Endothelial cell of umbilical vein (primary cell): ENCODE data around the gene ITIH5. TPM values are rescaled to one million over a fixed set of nuclear protein-coding genes. Genes with fewer than 3 reads are reported as not detected.

Experiments
- BruUV-seq: library from RNA; stranded (reverse); fragments of 400-500 nt; replicated peaks from 2 replicates; lab custom pipeline; 2021; lab: Mats Ljungman, UMichigan
- CTCF ChIA-PET: fragments of 300-600, 350-600 bp; sonication (Branson Sonifier 250); formaldehyde crosslinking; loops from one replicate; lab custom pipeline; 2021; ENCODE audit warnings: antibody characterized with exemption, inconsistent platforms; lab: Charles Lee
- POLR2A ChIA-PET: fragments of 300-600, 350-600 bp; sonication (Branson Sonifier 250); formaldehyde crosslinking; loops from one replicate; lab custom pipeline; 2021; ENCODE audit warnings: antibody characterized with exemption, inconsistent platforms; lab: Charles Lee
- DNase-seq: peaks from one replicate; pipeline ENCODE4 v3.0.0-alpha.2; 2011; ENCODE audit warnings: low read depth, low spot score
- FAIRE-seq: peaks from 2 replicates; lab custom pipeline; 2011; peaks lifted over from hg19 to GRCh38; lab: Jason Lieb, UNC
- H2AFZ ChIP-seq: 2 replicates; pipeline ENCODE4 v1.6.0; 2012; ENCODE audit warnings: low read depth, low read length, control low read depth, inconsistent platforms
- H3K27ac ChIP-seq: 2 replicates; pipeline ENCODE4 v1.5.1; 2011; ENCODE audit warnings: low read depth, mild to moderate bottlenecking, control low read depth, low read length, moderate library complexity; ENCODE audit not compliant: insufficient read depth
- H3K27me3 ChIP-seq, 2 experiments: 2 replicates each; pipeline versions ENCODE4 v1.6.0 to v1.6.1; 2011; ENCODE audit warnings: low read length in 2 of 2, mixed read lengths in 1 of 2; ENCODE audit not compliant: control insufficient read depth in 2 of 2, insufficient read depth in 2 of 2
- H3K36me3 ChIP-seq, 2 experiments: 2 replicates in 1 of 2; 3 replicates in 1 of 2; pipeline ENCODE4 v1.5.1; 2011; ENCODE audit warnings: low read length in 2 of 2, mild to moderate bottlenecking in 1 of 2, moderate library complexity in 1 of 2; ENCODE audit not compliant: control insufficient read depth in 2 of 2, insufficient read depth in 2 of 2; ENCODE audit errors: extremely low read depth in 1 of 2
- H3K4me1 ChIP-seq: 3 replicates; pipeline ENCODE4 v1.5.1; 2011; ENCODE audit warnings: mild to moderate bottlenecking, low read length; ENCODE audit not compliant: control insufficient read depth, insufficient read depth; ENCODE audit errors: extremely low read depth
- H3K4me2 ChIP-seq: 2 replicates; pipeline ENCODE4 v1.6.1; 2011; ENCODE audit warnings: low read length, control low read depth, mixed read lengths; ENCODE audit not compliant: insufficient read depth
- H3K4me3 ChIP-seq, 3 experiments: fragments of 200-600 bp in 1 of 3; sonication (generic), shearing (Covaris generic) in 1 of 3; replicated peaks in 1 of 3; 2 replicates each; pipeline ENCODE4 v1.5.1; 2011 to 2016; ENCODE audit warnings: control low read depth in 3 of 3, low read length in 3 of 3, mild to moderate bottlenecking in 2 of 3, inconsistent platforms in 1 of 3, low read depth in 1 of 3, moderate library complexity in 1 of 3; ENCODE audit not compliant: insufficient read depth in 1 of 3
- H3K79me2 ChIP-seq: 2 replicates; pipeline ENCODE4 v1.6.0; 2012; ENCODE audit warnings: low read length, inconsistent platforms; ENCODE audit not compliant: control insufficient read depth, insufficient read depth
- H3K9ac ChIP-seq: replicated peaks from 2 replicates; pipeline ENCODE3; 2011; ENCODE audit warnings: low read length, control low read depth; ENCODE audit not compliant: insufficient read depth; ENCODE audit errors: extremely low read depth
- H3K9me1 ChIP-seq: replicated peaks from 3 replicates; pipeline ENCODE4 v1.6.0; 2011; ENCODE audit warnings: mild to moderate bottlenecking, low read length; ENCODE audit not compliant: control insufficient read depth, insufficient read depth; ENCODE audit errors: extremely low read depth
- H3K9me3 ChIP-seq: replicated peaks from 2 replicates; pipeline ENCODE4 v1.5.1; 2012; ENCODE audit warnings: low read length, inconsistent platforms; ENCODE audit not compliant: control insufficient read depth, insufficient read depth
- H4K20me1 ChIP-seq: replicated peaks from 2 replicates; pipeline ENCODE3; 2011; ENCODE audit warnings: mild to moderate bottlenecking, low read length; ENCODE audit not compliant: control insufficient read depth, insufficient read depth; ENCODE audit errors: extremely low read depth
- CTCF ChIP-seq, 2 donors: IDR thresholded peaks; 1 replicate in 1 of 2; 2 replicates in 1 of 2; pipeline ENCODE4 v1.5.1; 2011; ENCODE audit warnings: low read length in 2 of 2, mild to moderate bottlenecking in 2 of 2, moderate library complexity in 2 of 2, control low read depth in 1 of 2, inconsistent platforms in 1 of 2, low read depth in 1 of 2; ENCODE audit not compliant: insufficient read depth in 1 of 2; ENCODE audit errors: extremely low read depth in 1 of 2
- EZH2 ChIP-seq: IDR thresholded peaks from 2 replicates; pipeline ENCODE4 v1.6.1; 2012; ENCODE audit warnings: borderline replicate concordance, low read depth, mild to moderate bottlenecking, moderate library complexity, low read length, inconsistent platforms; ENCODE audit not compliant: severe bottlenecking
- FOS ChIP-seq: IDR thresholded peaks from 2 replicates; pipeline ENCODE4 v1.6.1; 2011; ENCODE audit warnings: mild to moderate bottlenecking, low read length, moderate library complexity, borderline replicate concordance; ENCODE audit not compliant: insufficient read depth
- GATA2 ChIP-seq: IDR thresholded peaks from 2 replicates; pipeline ENCODE4 v1.7.0; 2011; ENCODE audit warnings: low read depth, mild to moderate bottlenecking, moderate library complexity, mixed read lengths, low read length; ENCODE audit not compliant: insufficient read length, insufficient read depth
- JUN ChIP-seq: IDR thresholded peaks from 2 replicates; pipeline ENCODE4 v1.6.1; 2011; ENCODE audit warnings: borderline replicate concordance, low read depth; ENCODE audit not compliant: insufficient read length, insufficient read depth
- MYC ChIP-seq: IDR thresholded peaks from one replicate; pipeline ENCODE4 v1.6.1; 2011; ENCODE audit warnings: mild to moderate bottlenecking, low read depth, low read length
- POLR2A ChIP-seq: IDR thresholded peaks from 2 replicates; pipeline ENCODE4 v1.6.1; 2012; ENCODE audit warnings: low read depth, mild to moderate bottlenecking, control low read depth, low read length
- POLR2AphosphoS5 ChIP-seq: IDR thresholded peaks from 2 replicates; pipeline ENCODE4 v1.6.1; 2012; ENCODE audit warnings: low read depth, mild to moderate bottlenecking, control low read depth, low read length, moderate library complexity; ENCODE audit not compliant: insufficient read depth
- dilution Hi-C: fragments of 300-500 bp; cut with MboI; formaldehyde crosslinking; loops from one replicate; pipeline ENCODE4 v1.15.0; 2019; ENCODE audit warnings: low sequenced_read_pairs; ENCODE audit not compliant: extremely low pct_ligation_motif_present
- intact Hi-C: fragments of 100-400 bp; cut with micrococcal nuclease; formaldehyde crosslinking; loops from one replicate; pipeline ENCODE4 v1.10.0; 2022
- polyA plus RNA-seq, 4 experiments: library from polyadenylated mRNA; depleted of rRNA in 3 of 4; stranded (reverse) in 3 of 4; unstranded in 1 of 4; fragments of >200 nt; gene quantifications; 2 replicates each; pipeline versions ENCODE4 v1.2.1 to v1.2.3, GENCODE V29; 2011 to 2012; ENCODE audit warnings: missing spikeins in 1 of 4
- total RNA-seq: library from RNA; stranded (reverse); gene quantifications from 2 replicates; pipeline ENCODE4 v1.2.3, GENCODE V29; 2021
- TF ChIP-seq, protein P1 (sequence below): IDR thresholded peaks from 2 replicates; pipeline ENCODE4 v1.6.1; 2011; ENCODE audit not compliant: insufficient read depth, insufficient read length

The ITIH5 gene
- total and polyA plus RNA-seq, 2 donors (not counting 3 experiments of a cell fraction or from before 2014, with no cell fraction given) = not detected

DNA sequence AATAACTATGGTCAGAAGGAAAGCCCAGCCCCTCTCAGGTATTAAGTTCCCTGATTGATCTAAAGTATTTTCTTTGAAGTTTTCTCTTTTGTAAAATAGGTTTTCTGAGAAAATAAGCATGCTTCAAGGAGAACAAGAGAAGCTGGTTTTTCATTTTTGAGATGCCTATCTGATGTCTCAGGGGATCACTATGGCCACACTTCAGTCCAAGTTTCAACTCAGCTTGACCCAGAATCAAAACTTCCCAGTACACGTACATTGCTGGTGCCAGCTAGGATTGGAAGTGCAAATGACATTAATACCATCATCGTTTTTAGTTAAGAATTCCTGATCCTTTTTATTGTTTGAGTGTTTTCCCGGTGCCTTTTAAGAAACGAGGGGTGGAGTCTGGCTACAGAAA lies 7.2 kb downstream of the ITIH5 start:
- no peak for FAIRE-seq

More for the DNA sequence above, 7.2 kb downstream of the ITIH5 start:
- intact Hi-C loops (no loop called here), dilution Hi-C loops (no loop called here)
- BruUV-seq = no TSS peak
- no peak overlapping the region for H2AFZ ChIP-seq
- H3K4me3 ChIP-seq = no peak overlapping the region
- H3K27me3 ChIP-seq = no peaks in the 10 kb centered on the region
- DNase-seq = no peak
- no peaks in the 10 kb centered on the region for H3K36me3 ChIP-seq
- no peaks in the 10 kb centered on the region for H4K20me1 ChIP-seq
- H3K4me2 ChIP-seq = no peak overlapping the region
- CTCF ChIA-PET = no interaction called here
- H3K4me1 ChIP-seq = no peaks in the 10 kb centered on the region
- no peak overlapping the region for H3K9ac ChIP-seq
- POLR2A ChIA-PET = no interaction called here
- TF ChIP-seq, protein P1, sequence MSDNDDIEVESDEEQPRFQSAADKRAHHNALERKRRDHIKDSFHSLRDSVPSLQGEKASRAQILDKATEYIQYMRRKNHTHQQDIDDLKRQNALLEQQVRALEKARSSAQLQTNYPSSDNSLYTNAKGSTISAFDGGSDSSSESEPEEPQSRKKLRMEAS = no peak
- TF ChIP-seq POLR2A (no peak), POLR2AphosphoS5 (no peak), JUN (no peak), EZH2 (no peak), GATA2 (no peak), MYC (no peak), FOS (no peak), CTCF (IDR thresholded peaks at IDR 0.05; ENCODE audit: extremely low read depth in 1 of 2, insufficient read depth in 1 of 2, low read depth in 1 of 2, low read length in 2 of 2) (no peak)
- no peaks in the 10 kb centered on the region for H3K9me1 ChIP-seq
- no peaks in the 10 kb centered on the region for H3K79me2 ChIP-seq
- H3K9me3 ChIP-seq = no peaks in the 10 kb centered on the region
- H3K27ac ChIP-seq = no peak overlapping the region
